Smooth muscle cell (in vitro differentiated cells): Measurements from ENCODE around the gene HEATR5A. TPM values are rescaled to one million over a fixed set of nuclear protein-coding genes. Genes with fewer than 3 reads are reported as not detected.
"Not testable (repeated sequence)": the region's sequence is repeated elsewhere in the genome, so short reads cannot be mapped to it uniquely, and the experiment has no call there.

Experiments
- DNase-seq: peaks from one replicate; lab custom pipeline; 2025; ENCODE audit not compliant: unreplicated experiment; lab: John Stamatoyannopoulos, UW
- H2AFZ ChIP-seq: fragments of 200-600 bp; sonication (generic); 2 replicates; pipeline ENCODE4 v1.6.0; 2016; ENCODE audit warnings: antibody characterized with exemption, low read depth, mild to moderate bottlenecking
- H3F3A ChIP-seq: fragments of 200-600 bp; sonication (generic); 2 replicates; pipeline ENCODE4 v1.6.0; 2017; ENCODE audit warnings: antibody characterized with exemption, low read depth
- H3K27ac ChIP-seq: fragments of 200-600 bp; sonication (generic); 2 replicates; pipeline ENCODE4 v1.5.1; 2016; ENCODE audit warnings: low read depth, mild to moderate bottlenecking
- H3K27me3 ChIP-seq: fragments of 200-600 bp; sonication (generic); 2 replicates; pipeline ENCODE4 v1.6.1; 2016; ENCODE audit warnings: low read depth, mild to moderate bottlenecking
- H3K36me3 ChIP-seq: fragments of 200-600 bp; sonication (generic); 2 replicates; pipeline ENCODE4 v1.5.1; 2016; ENCODE audit warnings: low read depth
- H3K4me1 ChIP-seq: fragments of 200-600 bp; sonication (generic); 2 replicates; pipeline ENCODE4 v1.5.1; 2016; ENCODE audit warnings: low read depth
- H3K4me2 ChIP-seq: fragments of 200-600 bp; sonication (generic); 2 replicates; pipeline ENCODE4 v1.6.0; 2016; ENCODE audit warnings: mild to moderate bottlenecking
- H3K4me3 ChIP-seq: fragments of 200-600 bp; sonication (generic); 2 replicates; pipeline ENCODE4 v1.5.1; 2016; ENCODE audit warnings: mild to moderate bottlenecking
- H3K79me2 ChIP-seq: fragments of 200-600 bp; sonication (generic); 2 replicates; pipeline ENCODE4 v1.6.0; 2016; ENCODE audit warnings: low read depth, mild to moderate bottlenecking
- H3K9ac ChIP-seq: fragments of 200-600 bp; sonication (generic); 2 replicates; pipeline ENCODE4 v1.6.0; 2016; ENCODE audit warnings: low read depth
- H3K9me3 ChIP-seq: fragments of 200-600 bp; sonication (generic); replicated peaks from 2 replicates; pipeline ENCODE4 v1.5.1; 2016; ENCODE audit warnings: low read depth
- H4K20me1 ChIP-seq: fragments of 200-600 bp; sonication (generic); 2 replicates; pipeline ENCODE4 v1.6.0; 2016; ENCODE audit warnings: low read depth
- CTCF ChIP-seq: fragments of 200-600 bp; sonication (generic); IDR thresholded peaks from 2 replicates; pipeline ENCODE4 v1.5.1; 2017; ENCODE audit warnings: borderline replicate concordance, mild to moderate bottlenecking, antibody characterized with exemption; ENCODE audit not compliant: insufficient read depth, poor library complexity, severe bottlenecking
- WGBS: methylation state at CpG from one replicate; pipeline ENCODE4 v1.1.7; 2016; ENCODE audit warnings: low lambda C conversion rate; 5-methylcytosine and 5-hydroxymethylcytosine counted together
- polyA plus RNA-seq: library from polyadenylated mRNA; unstranded; fragments of >200 nt; fragmentation: Nextera tagmentation; extraction: Ambion mirVana; gene quantifications from 2 replicates; pipeline ENCODE4 v1.2.1, GENCODE V29; 2016
- total RNA-seq: library from RNA; depleted of rRNA; stranded (reverse); fragments of >200 nt; gene quantifications from 2 replicates; pipeline ENCODE4 v1.2.3, GENCODE V29; 2014

HEATR5A gene
- total and polyA plus RNA-seq, 2 experiments from 2014 or later, result 28.5 to 49.8 TPM

- Histone ChIP-seq H3K27me3 (no peaks in the 10 kb centered on the region), H3K27ac (no peak overlapping the region), H3K79me2 (no peaks in the 10 kb centered on the region), H3K4me3 (no peak overlapping the region), H3K9me3 (no peaks in the 10 kb centered on the region), H3K36me3 (peaks cover 27% of the 10 kb centered on the region), H4K20me1 (no peaks in the 10 kb centered on the region), H3F3A (no peaks in the 10 kb centered on the region), H2AFZ (no peak overlapping the region), H3K9ac (no peak overlapping the region), H3K4me2 (no peak overlapping the region), H3K4me1 (no peaks in the 10 kb centered on the region)
- 97% methylated on average over 5 of the region's 5 CpGs for whole genome bisulfite sequencing
- no peak for TF ChIP-seq CTCF
- DNase-seq, result no peak
Measured at GRCh38 chr14:31340297-31341063, 79.9 kb downstream of the HEATR5A start.

GRCh38 chr14:31339743-31340142, 80.6 kb downstream of the HEATR5A start:
- H3K4me3 ChIP-seq, result no peak overlapping the region
- no peaks in the 10 kb centered on the region for H3K4me1 ChIP-seq
- no peak for DNase-seq
- no peaks in the 10 kb centered on the region for H3K79me2 ChIP-seq
- H3K9ac ChIP-seq, result no peak overlapping the region
- no peak overlapping the region for H2AFZ ChIP-seq
- H3K36me3 ChIP-seq, result peaks cover 27% of the 10 kb centered on the region
- TF ChIP-seq CTCF, result no peak
- no peaks in the 10 kb centered on the region for H3F3A ChIP-seq
- H3K9me3 ChIP-seq, result no peaks in the 10 kb centered on the region
- no peak overlapping the region for H3K4me2 ChIP-seq
- H4K20me1 ChIP-seq, result no peaks in the 10 kb centered on the region
- no peak overlapping the region for H3K27ac ChIP-seq
- H3K27me3 ChIP-seq, result no peaks in the 10 kb centered on the region

GRCh38 chr14:31337331-31337730, 83.0 kb downstream of the HEATR5A start:
- Histone ChIP-seq H3K9me3 (no peaks in the 10 kb centered on the region), H3K4me3 (no peak overlapping the region), H3K36me3 (peaks cover 14% of the 10 kb centered on the region), H3K27me3 (no peaks in the 10 kb centered on the region), H3K9ac (no peak overlapping the region), H3F3A (no peaks in the 10 kb centered on the region), H3K4me2 (no peak overlapping the region), H2AFZ (no peak overlapping the region), H4K20me1 (no peaks in the 10 kb centered on the region), H3K4me1 (no peaks in the 10 kb centered on the region), H3K79me2 (no peaks in the 10 kb centered on the region), H3K27ac (peak overlapping the region; percentile 65)
- 95% methylated on average over 2 of the region's 2 CpGs for WGBS
- TF ChIP-seq CTCF, result no peak
- no peak for DNase-seq

GRCh38 chr14:31336646-31337045, 83.7 kb downstream of the HEATR5A start:
- H4K20me1 ChIP-seq, result no peaks in the 10 kb centered on the region
- TF ChIP-seq CTCF, result no peak
- H3K9ac ChIP-seq, result no peak overlapping the region
- H3K9me3 ChIP-seq, result no peaks in the 10 kb centered on the region
- H3K4me2 ChIP-seq, result no peak overlapping the region
- no peak overlapping the region for H3K4me3 ChIP-seq
- no peaks in the 10 kb centered on the region for H3K27me3 ChIP-seq
- H3K27ac ChIP-seq, result peak overlapping the region; percentile 65
- peaks cover 21% of the 10 kb centered on the region for H3K36me3 ChIP-seq
- no peak overlapping the region for H2AFZ ChIP-seq
- no peaks in the 10 kb centered on the region for H3K79me2 ChIP-seq
- WGBS, result 82% methylated on average over 4 of the region's 4 CpGs
- H3F3A ChIP-seq, result no peaks in the 10 kb centered on the region
- DNase-seq, result no peak
- no peaks in the 10 kb centered on the region for H3K4me1 ChIP-seq

GRCh38 chr14:31331395-31331794, 89.0 kb downstream of the HEATR5A start:
- WGBS, result 91% methylated on average over 1 of the region's 1 CpG
- not testable (repeated sequence) for H3K27ac ChIP-seq, H3F3A ChIP-seq, H4K20me1 ChIP-seq, H3K4me2 ChIP-seq, H3K4me3 ChIP-seq, H3K79me2 ChIP-seq, H2AFZ ChIP-seq, H3K4me1 ChIP-seq, DNase-seq, H3K9me3 ChIP-seq, H3K27me3 ChIP-seq, H3K9ac ChIP-seq
- peaks cover 18% of the 10 kb centered on the region for H3K36me3 ChIP-seq
